Smooth muscle cell (in vitro differentiated cells): ENCODE results near the gene RAC2. TPM values are rescaled to one million over a fixed set of nuclear protein-coding genes. Genes with fewer than 3 reads are reported as not detected.
A peak's percentile ranks its signal among the peaks of the same experiment; 100 is the strongest.

Experiments used
- DNase-seq: peaks from one replicate; lab custom pipeline; 2025; ENCODE audit not compliant: unreplicated experiment; lab: John Stamatoyannopoulos, UW
- H2AFZ ChIP-seq: fragments of 200-600 bp; sonication (generic); 2 replicates; pipeline ENCODE4 v1.6.0; 2016; ENCODE audit warnings: antibody characterized with exemption, low read depth, mild to moderate bottlenecking
- H3F3A ChIP-seq: fragments of 200-600 bp; sonication (generic); 2 replicates; pipeline ENCODE4 v1.6.0; 2017; ENCODE audit warnings: antibody characterized with exemption, low read depth
- H3K27ac ChIP-seq: fragments of 200-600 bp; sonication (generic); 2 replicates; pipeline ENCODE4 v1.5.1; 2016; ENCODE audit warnings: low read depth, mild to moderate bottlenecking
- H3K27me3 ChIP-seq: fragments of 200-600 bp; sonication (generic); 2 replicates; pipeline ENCODE4 v1.6.1; 2016; ENCODE audit warnings: low read depth, mild to moderate bottlenecking
- H3K36me3 ChIP-seq: fragments of 200-600 bp; sonication (generic); 2 replicates; pipeline ENCODE4 v1.5.1; 2016; ENCODE audit warnings: low read depth
- H3K4me1 ChIP-seq: fragments of 200-600 bp; sonication (generic); 2 replicates; pipeline ENCODE4 v1.5.1; 2016; ENCODE audit warnings: low read depth
- H3K4me2 ChIP-seq: fragments of 200-600 bp; sonication (generic); 2 replicates; pipeline ENCODE4 v1.6.0; 2016; ENCODE audit warnings: mild to moderate bottlenecking
- H3K4me3 ChIP-seq: fragments of 200-600 bp; sonication (generic); 2 replicates; pipeline ENCODE4 v1.5.1; 2016; ENCODE audit warnings: mild to moderate bottlenecking
- H3K79me2 ChIP-seq: fragments of 200-600 bp; sonication (generic); 2 replicates; pipeline ENCODE4 v1.6.0; 2016; ENCODE audit warnings: low read depth, mild to moderate bottlenecking
- H3K9ac ChIP-seq: fragments of 200-600 bp; sonication (generic); 2 replicates; pipeline ENCODE4 v1.6.0; 2016; ENCODE audit warnings: low read depth
- H3K9me3 ChIP-seq: fragments of 200-600 bp; sonication (generic); replicated peaks from 2 replicates; pipeline ENCODE4 v1.5.1; 2016; ENCODE audit warnings: low read depth
- H4K20me1 ChIP-seq: fragments of 200-600 bp; sonication (generic); 2 replicates; pipeline ENCODE4 v1.6.0; 2016; ENCODE audit warnings: low read depth
- WGBS: methylation state at CpG from one replicate; pipeline ENCODE4 v1.1.7; 2016; ENCODE audit warnings: low lambda C conversion rate; 5-methylcytosine and 5-hydroxymethylcytosine counted together
- polyA plus RNA-seq: library from polyadenylated mRNA; unstranded; fragments of >200 nt; fragmentation: Nextera tagmentation; extraction: Ambion mirVana; gene quantifications from 2 replicates; pipeline ENCODE4 v1.2.1, GENCODE V29; 2016
- total RNA-seq: library from RNA; depleted of rRNA; stranded (reverse); fragments of >200 nt; gene quantifications from 2 replicates; pipeline ENCODE4 v1.2.3, GENCODE V29; 2014
- TF ChIP-seq, protein P1 (sequence below): fragments of 200-600 bp; sonication (generic); IDR thresholded peaks from 2 replicates; pipeline ENCODE4 v1.5.1; 2017; ENCODE audit warnings: borderline replicate concordance, mild to moderate bottlenecking, antibody characterized with exemption; ENCODE audit not compliant: insufficient read depth, poor library complexity, severe bottlenecking

The RAC2 gene
- total and polyA plus RNA-seq, 2 experiments from 2014 or later = 3.6 to 4.0 TPM

DNA sequence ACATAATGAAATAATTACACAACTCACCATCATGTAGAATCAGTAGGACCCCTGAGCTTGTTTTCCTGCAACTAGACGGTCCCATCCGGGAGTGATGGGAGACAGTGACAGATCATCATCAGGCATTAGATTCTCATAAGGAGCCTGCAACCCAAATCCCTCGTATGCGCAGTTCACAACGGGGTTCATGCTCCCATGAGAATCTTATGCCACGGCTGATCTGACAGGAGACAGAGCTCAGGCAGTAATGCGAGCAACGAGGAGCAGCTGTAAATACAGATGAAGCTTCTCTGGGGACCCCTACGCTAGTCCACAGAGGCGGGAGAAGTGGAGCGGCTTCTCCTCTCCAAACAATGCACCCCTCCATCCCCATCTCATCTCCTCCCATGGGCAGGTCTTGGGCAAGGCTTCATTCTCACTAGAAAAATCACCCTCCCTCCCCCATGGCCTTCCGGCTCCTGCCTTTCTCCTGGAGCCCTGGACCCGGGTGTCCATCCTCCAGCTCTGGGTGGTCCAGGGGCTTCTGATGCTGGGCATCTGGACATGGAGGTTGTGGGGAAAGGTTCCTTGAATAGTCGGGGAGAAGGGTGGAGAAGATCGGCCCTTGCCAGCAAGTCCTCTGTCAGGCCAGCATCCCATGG, 16.2 kb upstream of the RAC2 start:
- no peak overlapping the region for H3K27ac ChIP-seq
- no peak for DNase-seq
- no peaks in the 10 kb centered on the region for H3F3A ChIP-seq
- TF ChIP-seq, protein P1, sequence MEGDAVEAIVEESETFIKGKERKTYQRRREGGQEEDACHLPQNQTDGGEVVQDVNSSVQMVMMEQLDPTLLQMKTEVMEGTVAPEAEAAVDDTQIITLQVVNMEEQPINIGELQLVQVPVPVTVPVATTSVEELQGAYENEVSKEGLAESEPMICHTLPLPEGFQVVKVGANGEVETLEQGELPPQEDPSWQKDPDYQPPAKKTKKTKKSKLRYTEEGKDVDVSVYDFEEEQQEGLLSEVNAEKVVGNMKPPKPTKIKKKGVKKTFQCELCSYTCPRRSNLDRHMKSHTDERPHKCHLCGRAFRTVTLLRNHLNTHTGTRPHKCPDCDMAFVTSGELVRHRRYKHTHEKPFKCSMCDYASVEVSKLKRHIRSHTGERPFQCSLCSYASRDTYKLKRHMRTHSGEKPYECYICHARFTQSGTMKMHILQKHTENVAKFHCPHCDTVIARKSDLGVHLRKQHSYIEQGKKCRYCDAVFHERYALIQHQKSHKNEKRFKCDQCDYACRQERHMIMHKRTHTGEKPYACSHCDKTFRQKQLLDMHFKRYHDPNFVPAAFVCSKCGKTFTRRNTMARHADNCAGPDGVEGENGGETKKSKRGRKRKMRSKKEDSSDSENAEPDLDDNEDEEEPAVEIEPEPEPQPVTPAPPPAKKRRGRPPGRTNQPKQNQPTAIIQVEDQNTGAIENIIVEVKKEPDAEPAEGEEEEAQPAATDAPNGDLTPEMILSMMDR = no peak
- H3K79me2 ChIP-seq = no peaks in the 10 kb centered on the region
- H3K27me3 ChIP-seq = peaks cover 7% of the 10 kb centered on the region
- 83% methylated on average over 15 of the region's 15 CpGs for WGBS
- no peaks in the 10 kb centered on the region for H3K36me3 ChIP-seq
- H2AFZ ChIP-seq = no peak overlapping the region
- H3K9me3 ChIP-seq = no peaks in the 10 kb centered on the region
- no peak overlapping the region for H3K4me3 ChIP-seq
- no peak overlapping the region for H3K9ac ChIP-seq
- H3K4me1 ChIP-seq = peaks cover 6% of the 10 kb centered on the region
- H4K20me1 ChIP-seq = no peaks in the 10 kb centered on the region
- no peak overlapping the region for H3K4me2 ChIP-seq

DNA sequence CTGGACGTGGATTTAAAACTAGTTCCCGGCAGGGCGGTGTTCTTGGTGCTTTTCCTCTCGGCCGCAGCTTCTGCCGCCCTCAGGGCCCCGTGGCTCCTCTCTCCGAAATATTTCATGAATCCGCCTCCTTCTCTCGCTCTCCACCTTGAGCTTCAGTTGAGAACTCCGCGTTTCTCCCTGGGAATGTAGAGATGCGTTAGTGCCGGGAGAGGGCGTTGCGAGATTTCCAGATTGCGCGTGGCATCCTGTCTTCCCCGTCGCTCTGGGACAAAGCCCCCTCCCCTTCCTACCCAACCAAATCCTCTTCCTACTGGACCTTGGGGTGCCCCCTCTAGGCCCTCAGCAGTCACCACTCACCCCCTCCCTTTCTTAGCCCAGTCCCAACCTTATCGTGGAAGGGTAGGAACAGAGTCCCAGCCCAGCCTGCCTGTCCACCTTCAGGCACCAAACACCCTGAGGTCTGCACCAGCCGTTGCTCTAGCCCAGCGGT, 15.5 kb upstream of the RAC2 start:
- Histone ChIP-seq H3K4me1 (peaks cover 6% of the 10 kb centered on the region), H3K36me3 (no peaks in the 10 kb centered on the region), H3F3A (no peaks in the 10 kb centered on the region), H3K4me3 (no peak overlapping the region), H3K9ac (no peak overlapping the region), H3K27ac (no peak overlapping the region), H3K4me2 (peak overlapping the region; percentile 72), H2AFZ (no peak overlapping the region), H3K9me3 (no peaks in the 10 kb centered on the region), H3K79me2 (no peaks in the 10 kb centered on the region), H3K27me3 (peaks cover 9% of the 10 kb centered on the region), H4K20me1 (no peaks in the 10 kb centered on the region)
- DNase-seq = no peak
- TF ChIP-seq, protein P1 = peak; percentile 54
- WGBS = 16% methylated on average over 23 of the region's 23 CpGs

DNA sequence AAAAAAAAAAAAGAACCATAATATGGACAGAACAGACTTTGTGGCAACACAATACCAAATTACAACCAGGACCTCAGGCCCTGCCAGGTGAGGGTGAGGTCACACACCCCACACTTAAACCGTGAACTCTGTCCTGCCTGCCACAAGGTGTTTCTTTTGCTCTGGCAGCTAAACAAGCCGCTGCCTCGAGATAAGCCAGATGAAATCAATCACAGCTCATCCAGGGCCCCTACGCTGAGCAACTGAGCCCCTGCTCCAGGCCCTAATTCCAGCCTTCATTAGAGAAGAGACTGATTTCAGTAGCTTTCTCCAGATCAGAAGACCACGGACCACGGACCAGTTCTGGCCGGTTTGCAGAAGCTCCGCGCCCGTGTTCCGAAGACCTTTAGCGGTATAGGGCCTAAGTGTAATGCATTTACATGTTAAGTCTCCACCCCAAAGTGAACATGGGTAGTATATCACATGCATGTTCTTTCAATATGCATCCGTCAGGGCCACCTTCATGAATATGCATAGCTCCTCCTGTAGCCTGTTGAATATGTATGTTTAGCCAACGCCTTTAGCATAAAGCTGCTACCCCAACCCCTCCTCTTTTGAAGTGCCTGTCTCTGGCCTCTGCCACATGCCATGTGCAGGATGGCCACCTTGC, 14.8 kb upstream of the RAC2 start:
- no peaks in the 10 kb centered on the region for H3F3A ChIP-seq
- no peak overlapping the region for H3K27ac ChIP-seq
- H4K20me1 ChIP-seq = no peaks in the 10 kb centered on the region
- no peaks in the 10 kb centered on the region for H3K9me3 ChIP-seq
- WGBS = 79% methylated on average over 14 of the region's 14 CpGs
- TF ChIP-seq, protein P1 = no peak
- H3K4me2 ChIP-seq = peak overlapping the region; percentile 72
- H3K79me2 ChIP-seq = no peaks in the 10 kb centered on the region
- no peak overlapping the region for H3K9ac ChIP-seq
- H2AFZ ChIP-seq = no peak overlapping the region
- H3K4me3 ChIP-seq = no peak overlapping the region
- H3K36me3 ChIP-seq = no peaks in the 10 kb centered on the region
- H3K27me3 ChIP-seq = peaks cover 9% of the 10 kb centered on the region
- no peak for DNase-seq
- H3K4me1 ChIP-seq = peaks cover 6% of the 10 kb centered on the region
